ENCODE measurements around the gene PLEKHH1. TPM values are rescaled to one million over a fixed set of nuclear protein-coding genes. Genes with fewer than 3 reads are reported as not detected.

PLEKHH1 gene
- total and polyA plus RNA-seq, 2 of the 8 experiments (the other 6 are each of a cell fraction or from before 2014, with no cell fraction given): 28.3 to 33.3 TPM

DNA sequence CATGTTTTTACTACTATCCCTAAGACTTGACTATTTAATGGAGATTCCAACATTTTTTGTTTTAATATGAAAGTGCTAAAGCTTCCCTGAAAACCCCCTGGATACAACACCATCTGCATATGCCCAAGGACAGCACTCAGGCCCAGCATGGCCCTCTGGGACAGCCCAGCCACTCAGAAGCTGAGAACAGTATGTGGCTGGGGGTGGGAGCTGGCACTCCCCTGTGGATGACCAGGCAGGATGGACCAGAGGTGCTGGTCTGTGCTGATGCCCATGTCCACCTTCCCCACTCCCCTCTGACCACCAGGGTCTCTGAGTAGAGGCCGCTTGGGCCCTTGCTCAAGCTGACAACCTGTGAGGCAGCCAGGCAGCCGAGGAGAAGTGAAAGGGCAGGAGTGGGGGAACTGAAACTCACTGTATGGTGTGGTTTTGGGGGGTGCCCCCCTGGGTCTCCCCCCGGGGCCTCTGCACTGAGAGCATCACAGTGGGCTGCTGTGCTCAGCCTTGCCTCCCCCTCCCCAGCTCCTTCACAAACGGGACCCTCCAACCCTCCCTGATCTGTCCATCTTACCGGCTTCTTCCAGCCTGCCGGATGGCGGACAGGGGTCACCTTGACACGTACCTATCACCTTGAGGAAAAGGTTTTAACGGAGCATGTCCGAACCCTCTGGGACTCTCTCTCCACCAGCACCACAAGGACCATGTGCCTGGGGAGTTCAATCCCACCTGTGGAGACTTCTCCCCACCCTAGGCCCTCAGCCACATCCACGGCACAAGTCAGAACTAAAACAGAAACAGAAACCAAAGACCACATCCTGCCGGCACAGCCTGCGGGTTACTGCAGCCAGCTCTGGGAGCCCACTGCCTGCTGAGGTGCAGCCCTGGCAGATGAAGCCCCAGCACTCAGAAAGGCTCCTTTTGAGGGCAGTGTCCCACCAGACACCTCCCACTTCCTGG lies 44.9 kb upstream of the PLEKHH1 start, which contains the start of gene TMEM229B:
Gene TMEM229B, minus strand, starts transcription at position 785 of the 957 bp plus-strand sequence. CDS start 14,798 bp downstream, outside the sequence.
- no peak within 1 kb of the TSS for H3K56ac ChIP-seq (replicated peaks; ENCODE audit: insufficient read length, low read depth, low read length)
- no peak within 1 kb of the TSS for H2BK12ac ChIP-seq (ENCODE audit: low read depth, low read length)
- POLR2A ChIA-PET (ENCODE audit: partially characterized antibody): interaction anchor here (0.7 kb wide), 1 partner anchor 177 kb away, joined by 3 read pairs; no protein-coding TSS in a partner anchor
- H2BK15ac ChIP-seq (ENCODE audit: low read length): no peak within 1 kb of the TSS
- no peaks in the 10 kb centered on the region for H3K9me3 ChIP-seq (ENCODE audit: insufficient read depth in 2 of 2, low read depth in 1 of 2, low read length in 1 of 2)
- H3K23ac ChIP-seq (ENCODE audit: insufficient read length): no peak within 1 kb of the TSS
- no peak within 1 kb of the TSS for H3K4me2 ChIP-seq (ENCODE audit: insufficient read depth in 1 of 2, low read depth in 2 of 2, low read length in 2 of 2)
- H3K27me3 ChIP-seq (replicated peaks in 1 of 4; ENCODE audit: control insufficient read depth in 3 of 4, extremely low read depth in 1 of 4, insufficient read depth in 3 of 4, low read length in 3 of 4): no peaks in the 10 kb centered on the region
- no peak within 1 kb of the TSS for H2AFZ ChIP-seq (ENCODE audit: low read length)
- H4K8ac ChIP-seq (ENCODE audit: extremely low read depth, insufficient read depth, low read length): no peak within 1 kb of the TSS
- no peak within 1 kb of the TSS; the same call in 1 of the 2 replicates for H2BK20ac ChIP-seq (ENCODE audit: low read length)
- H3K4me1 ChIP-seq (replicated peaks in 1 of 4; ENCODE audit: control insufficient read depth in 3 of 4, insufficient read depth in 4 of 4, low read length in 3 of 4): peaks cover 0 to 10% (median 5%) of the 10 kb centered on the region in 4 experiments; a peak in 4 of 7 replicates
- H3K14ac ChIP-seq (ENCODE audit: insufficient read length): no peak within 1 kb of the TSS
- H4K91ac ChIP-seq (replicated peaks; ENCODE audit: insufficient read length, low read length): no peak within 1 kb of the TSS
- no peaks in the 10 kb centered on the region for H3K23me2 ChIP-seq (ENCODE audit: low read depth, low read length)
- 94% methylated on average over 12 of the region's 13 CpGs; no CpG with 5 or more reads in 1 of the 2 experiments for WGBS, 2 experiments (ENCODE audit: extremely low coverage in 1 of 2, insufficient coverage in 1 of 2, insufficient read length in 1 of 2, insufficient replicate concordance in 2 of 2, low coverage in 1 of 2, low lambda C conversion rate in 2 of 2, missing lambda C conversion rate in 1 of 2)
- H3K27ac ChIP-seq (ENCODE audit: low read depth, low read length): no peak within 1 kb of the TSS
- no peaks in the 10 kb centered on the region for H3K36me3 ChIP-seq (ENCODE audit: control insufficient read depth in 2 of 4, insufficient read depth in 4 of 4, low read length in 3 of 4)
- DNase-seq (ENCODE audit: low read depth in 1 of 2, low spot score in 2 of 2): no peak
- H4K5ac ChIP-seq (ENCODE audit: insufficient read length, low read depth, low read length): no peak within 1 kb of the TSS
- no peak within 1 kb of the TSS for H3K18ac ChIP-seq (ENCODE audit: extremely low read depth, low read length)
- no peak within 1 kb of the TSS for H3K4ac ChIP-seq (replicated peaks; ENCODE audit: insufficient read length, low read depth, low read length)
- H2BK120ac ChIP-seq (replicated peaks; ENCODE audit: low read depth, low read length): no peak within 1 kb of the TSS
- no peaks in the 10 kb centered on the region for H4K20me1 ChIP-seq (replicated peaks in 1 of 2; ENCODE audit: control insufficient read depth in 1 of 2, insufficient read depth in 2 of 2, low read length in 2 of 2)
- H3K79me1 ChIP-seq (ENCODE audit: low read depth, low read length): no peaks in the 10 kb centered on the region
- no peak within 1 kb of the TSS for H3K9ac ChIP-seq (replicated peaks in 1 of 4; ENCODE audit: extremely low read depth in 1 of 4, low read depth in 3 of 4, low read length in 3 of 4)
- H2BK5ac ChIP-seq (ENCODE audit: low read depth, low read length): no peak within 1 kb of the TSS
- CTCF ChIA-PET (ENCODE audit: partially characterized antibody): interaction anchor here (0.7 to 4.0 kb wide), 11 partner anchors 11 to 871 kb away, joined by 3 to 23 read pairs (median 4); no protein-coding TSS in a partner anchor
- H2AK5ac ChIP-seq (ENCODE audit: low read depth, low read length): no peak within 1 kb of the TSS
- H3K4me3 ChIP-seq (ENCODE audit: extremely low read depth in 1 of 4, insufficient read depth in 2 of 4, low read depth in 3 of 4, low read length in 4 of 4): no peak within 1 kb of the TSS
- no peak for FAIRE-seq
- TF ChIP-seq PHF8 (conservative IDR thresholded peaks at IDR 0.05; ENCODE audit: low read depth, low read length) (no peak), SIN3A (conservative IDR thresholded peaks at IDR 0.05 in 1 of 2, IDR thresholded peaks at IDR 0.05 in 1 of 2; ENCODE audit: low read depth in 1 of 2, low read length in 2 of 2) (no peak), ZNF274 (IDR thresholded peaks at IDR 0.05; ENCODE audit: borderline replicate concordance, extremely low read depth, low read length) (no peak), RBBP5 (IDR thresholded peaks at IDR 0.05; ENCODE audit: borderline replicate concordance, low read depth, low read length) (no peak), SUZ12 (IDR thresholded peaks at IDR 0.05; ENCODE audit: low read length) (no peak), BRCA1 (IDR thresholded peaks at IDR 0.05; ENCODE audit: low read depth, low read length) (no peak)
- no peaks in the 10 kb centered on the region for H3K79me2 ChIP-seq (ENCODE audit: control insufficient read depth in 1 of 2, insufficient read depth in 2 of 2, low read length in 2 of 2)
